ENCODE data around the gene TGFB2.

TGFB2 gene

DNA sequence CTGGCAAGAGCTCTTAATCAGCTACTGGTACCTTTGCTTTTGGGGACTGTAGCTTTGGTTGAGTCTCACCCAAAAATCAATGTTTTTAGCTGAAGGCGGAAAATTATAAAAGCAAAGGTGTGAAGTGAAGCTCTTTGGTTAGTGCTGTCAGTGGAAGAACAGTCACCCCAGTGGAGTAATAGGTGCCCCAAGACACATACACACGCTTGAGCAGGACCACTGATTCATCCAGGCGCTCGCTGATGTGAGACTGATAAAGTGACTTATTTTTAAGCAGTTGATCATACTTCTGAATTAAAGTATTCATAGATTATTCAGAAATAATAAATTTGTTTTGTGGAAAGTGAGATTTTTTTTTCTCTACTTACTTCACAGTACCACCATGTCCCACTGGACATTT lies 37.1 kb downstream of the TGFB2 start:
- H3K36me3 ChIP-seq = no peaks in the 10 kb centered on the region
- no peaks in the 10 kb centered on the region for H3K27me3 ChIP-seq
- DNase-seq = no peak
- TF ChIP-seq, protein P1, sequence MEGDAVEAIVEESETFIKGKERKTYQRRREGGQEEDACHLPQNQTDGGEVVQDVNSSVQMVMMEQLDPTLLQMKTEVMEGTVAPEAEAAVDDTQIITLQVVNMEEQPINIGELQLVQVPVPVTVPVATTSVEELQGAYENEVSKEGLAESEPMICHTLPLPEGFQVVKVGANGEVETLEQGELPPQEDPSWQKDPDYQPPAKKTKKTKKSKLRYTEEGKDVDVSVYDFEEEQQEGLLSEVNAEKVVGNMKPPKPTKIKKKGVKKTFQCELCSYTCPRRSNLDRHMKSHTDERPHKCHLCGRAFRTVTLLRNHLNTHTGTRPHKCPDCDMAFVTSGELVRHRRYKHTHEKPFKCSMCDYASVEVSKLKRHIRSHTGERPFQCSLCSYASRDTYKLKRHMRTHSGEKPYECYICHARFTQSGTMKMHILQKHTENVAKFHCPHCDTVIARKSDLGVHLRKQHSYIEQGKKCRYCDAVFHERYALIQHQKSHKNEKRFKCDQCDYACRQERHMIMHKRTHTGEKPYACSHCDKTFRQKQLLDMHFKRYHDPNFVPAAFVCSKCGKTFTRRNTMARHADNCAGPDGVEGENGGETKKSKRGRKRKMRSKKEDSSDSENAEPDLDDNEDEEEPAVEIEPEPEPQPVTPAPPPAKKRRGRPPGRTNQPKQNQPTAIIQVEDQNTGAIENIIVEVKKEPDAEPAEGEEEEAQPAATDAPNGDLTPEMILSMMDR (IDR thresholded peaks at IDR 0.05; ENCODE audit: low read depth, low read length) = no peak
- no peaks in the 10 kb centered on the region for H3K9me3 ChIP-seq
- H3K4me1 ChIP-seq = no peaks in the 10 kb centered on the region
- H3K4me3 ChIP-seq (ENCODE audit: low read depth, low read length) = no peak overlapping the region

DNA sequence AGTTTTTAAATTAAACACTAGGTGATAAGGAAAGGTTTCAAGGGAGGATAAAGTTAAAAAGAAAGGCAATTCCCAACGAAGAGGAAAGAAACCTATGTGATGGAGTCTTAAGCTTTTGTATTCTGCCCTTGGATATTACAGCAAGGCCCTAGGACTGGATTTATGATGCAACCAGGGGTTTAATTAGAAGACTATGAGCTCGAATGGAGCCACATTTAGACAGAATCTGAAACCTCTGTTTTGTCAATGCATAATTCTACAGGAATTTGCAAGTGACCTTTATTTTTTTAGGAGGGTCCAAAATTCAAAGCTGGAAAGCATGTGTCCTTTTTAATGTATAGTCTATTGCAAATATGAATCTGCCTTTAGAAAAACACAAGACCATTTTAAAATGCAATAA lies 37.9 kb downstream of the TGFB2 start:
- no peaks in the 10 kb centered on the region for H3K36me3 ChIP-seq
- no peak overlapping the region for H3K4me3 ChIP-seq (ENCODE audit: low read depth, low read length)
- no peaks in the 10 kb centered on the region for H3K9me3 ChIP-seq
- TF ChIP-seq, protein P1 (IDR thresholded peaks at IDR 0.05; ENCODE audit: low read depth, low read length) = no peak
- H3K27me3 ChIP-seq = no peaks in the 10 kb centered on the region
- DNase-seq = no peak
- H3K4me1 ChIP-seq = no peaks in the 10 kb centered on the region

DNA sequence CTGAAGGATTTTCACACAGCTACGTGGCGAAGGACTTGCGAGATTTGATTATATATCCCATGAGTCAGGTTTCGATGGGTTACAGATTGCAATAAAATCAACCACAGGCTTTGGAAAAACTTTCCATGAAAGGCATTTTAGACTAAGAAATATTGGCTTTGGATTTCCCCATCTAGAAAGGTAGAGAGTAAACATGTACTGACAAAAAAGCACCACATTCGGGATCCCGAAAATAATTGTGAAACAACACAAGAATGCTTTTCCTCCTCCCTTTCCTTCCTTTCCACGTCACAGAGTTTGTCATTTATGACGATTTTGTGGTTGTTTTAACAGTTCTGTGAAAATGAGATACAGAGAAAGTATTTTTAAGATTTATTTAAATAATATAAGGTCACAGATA lies 38.5 kb downstream of the TGFB2 start:
- DNase-seq = no peak
- Histone ChIP-seq H3K4me1 (no peaks in the 10 kb centered on the region), H3K4me3 (ENCODE audit: low read depth, low read length) (no peak overlapping the region), H3K9me3 (no peaks in the 10 kb centered on the region), H3K27me3 (no peaks in the 10 kb centered on the region), H3K36me3 (no peaks in the 10 kb centered on the region)
- TF ChIP-seq, protein P1 (IDR thresholded peaks at IDR 0.05; ENCODE audit: low read depth, low read length) = no peak

DNA sequence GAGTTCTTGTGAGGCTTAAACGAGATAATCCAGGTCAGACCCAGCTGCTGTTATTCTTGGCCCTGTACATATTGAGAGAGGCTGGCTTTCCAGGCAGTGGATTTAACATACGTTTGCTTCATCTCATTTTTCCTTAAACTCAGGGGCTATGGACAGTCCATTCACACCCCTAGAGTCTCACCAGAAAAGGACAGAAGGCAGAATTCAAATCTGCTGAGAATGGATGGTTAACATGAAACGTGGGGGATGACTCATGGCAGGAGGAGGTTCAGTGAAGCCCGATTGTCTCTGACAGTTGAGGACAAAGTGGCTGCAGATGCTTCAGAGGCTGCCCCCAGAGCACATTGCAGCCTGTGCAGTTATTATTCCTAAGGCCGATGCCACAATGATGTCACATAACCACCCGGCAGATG lies 39.5 kb downstream of the TGFB2 start:
- no peaks in the 10 kb centered on the region for H3K4me1 ChIP-seq
- DNase-seq = no peak
- no peak overlapping the region for H3K4me3 ChIP-seq (ENCODE audit: low read depth, low read length)
- H3K36me3 ChIP-seq = no peaks in the 10 kb centered on the region
- no peaks in the 10 kb centered on the region for H3K27me3 ChIP-seq
- TF ChIP-seq, protein P1 (IDR thresholded peaks at IDR 0.05; ENCODE audit: low read depth, low read length) = no peak
- H3K9me3 ChIP-seq = no peaks in the 10 kb centered on the region

DNA sequence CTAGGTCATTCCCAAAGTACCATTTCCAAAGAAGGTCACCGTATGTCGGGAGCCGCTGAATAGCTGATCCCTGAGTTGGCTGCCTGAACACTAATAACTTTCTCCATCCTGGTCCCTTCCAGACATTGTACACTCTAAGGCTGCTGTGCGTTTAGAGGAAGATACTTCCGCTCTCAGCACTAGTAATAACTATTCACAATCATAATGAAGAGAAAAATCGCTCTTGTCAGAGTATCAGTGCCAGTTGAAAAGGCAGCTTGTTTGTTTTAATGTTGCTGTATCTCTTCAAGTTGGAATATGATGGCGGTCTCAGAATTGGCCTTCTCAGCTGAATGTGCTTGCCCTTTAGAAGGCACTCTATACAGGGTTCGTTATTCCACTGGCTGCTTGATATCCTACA lies 43.5 kb downstream of the TGFB2 start:
- Histone ChIP-seq H3K4me3 (ENCODE audit: low read depth, low read length) (no peak overlapping the region), H3K4me1 (no peaks in the 10 kb centered on the region), H3K9me3 (no peaks in the 10 kb centered on the region), H3K36me3 (no peaks in the 10 kb centered on the region), H3K27me3 (no peaks in the 10 kb centered on the region)
- DNase-seq = no peak
- TF ChIP-seq, protein P1 (IDR thresholded peaks at IDR 0.05; ENCODE audit: low read depth, low read length) = no peak

DNA sequence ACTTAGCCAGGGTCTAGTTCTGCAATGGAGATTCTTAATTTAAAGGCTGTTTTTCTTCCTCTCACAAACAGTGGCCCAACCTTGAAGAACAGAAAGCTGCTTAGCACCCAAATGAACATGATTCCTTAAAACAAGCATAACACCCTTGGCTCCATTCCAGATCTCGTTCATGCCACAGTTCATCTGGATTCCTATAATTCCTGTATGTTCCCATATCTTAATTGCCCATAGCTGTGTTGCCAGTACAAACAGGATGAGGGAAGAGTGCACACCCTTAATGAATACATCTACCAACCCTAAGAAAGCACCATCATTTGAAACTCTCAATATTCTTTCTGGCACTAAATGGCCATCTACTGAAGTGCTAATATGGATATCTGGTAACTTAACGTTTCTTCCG lies 45.5 kb downstream of the TGFB2 start:
- TF ChIP-seq, protein P1 (IDR thresholded peaks at IDR 0.05; ENCODE audit: low read depth, low read length) = no peak
- Histone ChIP-seq H3K27me3 (no peaks in the 10 kb centered on the region), H3K9me3 (no peaks in the 10 kb centered on the region), H3K36me3 (no peaks in the 10 kb centered on the region), H3K4me3 (ENCODE audit: low read depth, low read length) (no peak overlapping the region), H3K4me1 (no peaks in the 10 kb centered on the region)
- no peak for DNase-seq
